Body of pancreas (tissue), 4 donors: Measurements from ENCODE around the gene SDC3. TPM values are rescaled to one million over a fixed set of nuclear protein-coding genes. Genes with fewer than 3 reads are reported as not detected.
A peak's percentile ranks its signal among the peaks of the same experiment; 100 is the strongest.

Experiments used
- ATAC-seq: fragments of 150-250 bp; one replicate; pipeline ENCODE4 v1.9.1; 2016
- DNase-seq, 4 donors: peaks; one replicate each; pipeline ENCODE4 v3.0.0-alpha.2; 2019
- H3K27ac ChIP-seq, 4 donors: fragments of 200-600 bp; sonication (generic); 1 replicate in 3 of 4; 2 replicates in 1 of 4; pipeline versions ENCODE4 v1.5.1 to v1.6.1; 2016 to 2019; ENCODE audit warnings: mild to moderate bottlenecking in 1 of 4, mixed read lengths in 1 of 4, moderate library complexity in 1 of 4
- H3K27me3 ChIP-seq, 2 donors: fragments of 200-600 bp; sonication (generic); one replicate each; pipeline ENCODE4 v1.6.0; 2016; ENCODE audit warnings: mild to moderate bottlenecking in 1 of 2
- H3K36me3 ChIP-seq, 2 donors: fragments of 200-600 bp; sonication (generic); replicated peaks in 1 of 2; 2 replicates each; pipeline ENCODE4 v1.5.1; 2016; ENCODE audit warnings: low read depth in 2 of 2; ENCODE audit not compliant: insufficient read depth in 1 of 2
- H3K4me1 ChIP-seq: fragments of 200-600 bp; sonication (generic); one replicate; pipeline ENCODE4 v1.6.0; 2016
- H3K4me3 ChIP-seq, 2 donors: fragments of 200-600 bp; sonication (generic); 1 replicate in 1 of 2; 2 replicates in 1 of 2; pipeline ENCODE4 v1.5.1; 2016 to 2019
- H3K9me3 ChIP-seq, 3 donors: fragments of 200-600 bp; sonication (generic); 1 replicate in 2 of 3; 2 replicates in 1 of 3; pipeline ENCODE4 v1.5.1; 2016
- CTCF ChIP-seq, 7 experiments: fragments of 450-650 bp in 4 of 7; fragments of 200-600 bp in 3 of 7; sonication (generic) in 3 of 7; IDR thresholded peaks; one replicate each; pipeline ENCODE4 v1.5.1; 2016 to 2019; ENCODE audit warnings: antibody characterized with exemption in 7 of 7
- POLR2A ChIP-seq, 3 donors: fragments of 450-650 bp; IDR thresholded peaks; one replicate each; pipeline ENCODE4 v1.6.1; 2016; ENCODE audit warnings: antibody characterized with exemption in 3 of 3, mild to moderate bottlenecking in 2 of 3
- WGBS, 2 donors: methylation state at CpG; one replicate each; pipeline ENCODE4 v1.1.5; 2017; 5-methylcytosine and 5-hydroxymethylcytosine counted together
- intact Hi-C: fragments of 100-400 bp; cut with DNase I; formaldehyde crosslinking; loops from one replicate; pipeline ENCODE4 v1.15.1; 2023
- total RNA-seq, 2 donors: library from RNA; depleted of rRNA; stranded (reverse); fragments of >200 nt; gene quantifications; one replicate each; pipeline ENCODE4 v1.1.0, GENCODE V29; 2016

Gene SDC3
- total RNA-seq, 2 donors from 2014 or later: 7.8 to 19.1 TPM

GRCh38 chr1:30852026-30852425 lies 56.5 kb downstream of the SDC3 start:
- TF ChIP-seq CTCF (IDR thresholded peaks at IDR 0.05): no peak
- no peak for TF ChIP-seq POLR2A (IDR thresholded peaks at IDR 0.05)
- Histone ChIP-seq H3K36me3 (no peaks in the 10 kb centered on the region), H3K4me1 (peaks cover 11% of the 10 kb centered on the region), H3K27ac (peak overlapping the region in 3 of 4 donors; percentile 34 to 51 (median 44)), H3K9me3 (no peaks in the 10 kb centered on the region), H3K27me3 (no peaks in the 10 kb centered on the region), H3K4me3 (no peak overlapping the region)
- intact Hi-C loops: no loop called here
- ATAC-seq: peak; percentile 72
- peak; percentile 67 to 84 (median 76) for DNase-seq
- 59 to 66% methylated on average over 4 to 5 of the region's 5 CpGs for WGBS, 2 donors

GRCh38 chr1:30851286-30851685 lies 57.3 kb downstream of the SDC3 start:
- Histone ChIP-seq H3K9me3 (no peaks in the 10 kb centered on the region), H3K4me3 (no peak overlapping the region), H3K36me3 (no peaks in the 10 kb centered on the region), H3K27ac (peak overlapping the region in 2 of 4 donors; percentile 34 to 51), H3K4me1 (peaks cover 11% of the 10 kb centered on the region), H3K27me3 (no peaks in the 10 kb centered on the region)
- no peak for TF ChIP-seq POLR2A (IDR thresholded peaks at IDR 0.05)
- TF ChIP-seq CTCF (IDR thresholded peaks at IDR 0.05): no peak
- no peak for DNase-seq
- WGBS, 2 donors: 88 to 95% methylated on average over 1 of the region's 1 CpG
- intact Hi-C loops: no loop called here
- no peak for ATAC-seq

- Histone ChIP-seq H3K4me1 (peaks cover 11% of the 10 kb centered on the region), H3K4me3 (no peak overlapping the region), H3K36me3 (no peaks in the 10 kb centered on the region), H3K9me3 (no peaks in the 10 kb centered on the region), H3K27me3 (no peaks in the 10 kb centered on the region), H3K27ac (no peak overlapping the region)
- TF ChIP-seq CTCF (IDR thresholded peaks at IDR 0.05): no peak
- TF ChIP-seq POLR2A (IDR thresholded peaks at IDR 0.05): no peak
- WGBS, 2 donors: 73 to 100% methylated on average over 1 to 2 of the region's 2 CpGs
- intact Hi-C loops: no loop called here
- DNase-seq: no peak
- ATAC-seq: no peak
Measured at GRCh38 chr1:30850607-30851006, 58.0 kb downstream of the SDC3 start.

- no peaks in the 10 kb centered on the region for H3K27me3 ChIP-seq
- intact Hi-C loops: no loop called here
- DNase-seq (no peak), ATAC-seq (no peak)
- WGBS, 2 donors: 65 to 78% methylated on average over 5 of the region's 5 CpGs
- no peaks in the 10 kb centered on the region for H3K36me3 ChIP-seq
- H3K9me3 ChIP-seq: no peaks in the 10 kb centered on the region
- TF ChIP-seq CTCF (IDR thresholded peaks at IDR 0.05) (no peak), POLR2A (IDR thresholded peaks at IDR 0.05) (no peak)
- peak overlapping the region in 3 of 4 donors; percentile 73 to 77 (median 75) for H3K27ac ChIP-seq
- H3K4me1 ChIP-seq: peaks cover 11% of the 10 kb centered on the region
- no peak overlapping the region for H3K4me3 ChIP-seq
Measured at GRCh38 chr1:30848130-30848529, 60.4 kb downstream of the SDC3 start.

GRCh38 chr1:30847358-30847972 lies 61.1 kb downstream of the SDC3 start:
- no peak for TF ChIP-seq CTCF (IDR thresholded peaks at IDR 0.05)
- TF ChIP-seq POLR2A (IDR thresholded peaks at IDR 0.05): peak in 2 of 3 donors; percentile 13 to 59
- Histone ChIP-seq H3K27ac (peak overlapping the region in 3 of 4 donors; percentile 73 to 77 (median 75)), H3K36me3 (no peaks in the 10 kb centered on the region), H3K4me1 (peaks cover 9% of the 10 kb centered on the region), H3K27me3 (no peaks in the 10 kb centered on the region), H3K9me3 (no peaks in the 10 kb centered on the region), H3K4me3 (no peak overlapping the region)
- peak; percentile 91 for ATAC-seq
- intact Hi-C loops: no loop called here
- DNase-seq: peak; percentile 72 to 84 (median 80)
- 33 to 38% methylated on average over 8 to 17 of the region's 17 CpGs for WGBS, 2 donors
